H9 (cell line): ENCODE results near the gene ARHGAP10. TPM values are rescaled to one million over a fixed set of nuclear protein-coding genes. Genes with fewer than 3 reads are reported as not detected.
A peak's percentile ranks its signal among the peaks of the same experiment; 100 is the strongest.

Experiments
- DNase-seq: peaks from one replicate; pipeline ENCODE4 v3.0.0-alpha.2; 2017
- H2AFZ ChIP-seq: one replicate; pipeline ENCODE4 v1.6.1; 2013; ENCODE audit warnings: mild to moderate bottlenecking, low read length, control low read depth, moderate library complexity
- H2AK5ac ChIP-seq: 2 replicates; pipeline ENCODE4 v1.6.1; 2013; ENCODE audit warnings: low read length, control low read depth, mixed read lengths; ENCODE audit not compliant: insufficient read length
- H2BK120ac ChIP-seq: one replicate; pipeline ENCODE4 v1.6.1; 2013; ENCODE audit warnings: low read depth, mild to moderate bottlenecking, low read length, control low read depth, inconsistent platforms; ENCODE audit not compliant: poor library complexity, severe bottlenecking
- H2BK12ac ChIP-seq: 2 replicates; pipeline ENCODE4 v1.6.1; 2013; ENCODE audit warnings: low read length, control low read depth, mixed read lengths, low read depth; ENCODE audit not compliant: insufficient read length
- H2BK15ac ChIP-seq: 2 replicates; pipeline ENCODE4 v1.6.1; 2013; ENCODE audit warnings: low read depth, low read length, control low read depth
- H2BK20ac ChIP-seq: one replicate; pipeline ENCODE4 v1.6.1; 2013; ENCODE audit warnings: low read depth, mild to moderate bottlenecking, low read length, control low read depth, inconsistent platforms; ENCODE audit not compliant: poor library complexity, severe bottlenecking
- H2BK5ac ChIP-seq: 2 replicates; pipeline ENCODE4 v1.6.1; 2013; ENCODE audit warnings: low read length, control low read depth, mixed read lengths; ENCODE audit not compliant: insufficient read length
- H3K14ac ChIP-seq: 2 replicates; pipeline ENCODE4 v1.6.1; 2013; ENCODE audit warnings: low read length, control low read depth; ENCODE audit not compliant: insufficient read depth
- H3K18ac ChIP-seq: 2 replicates; pipeline ENCODE4 v1.6.1; 2013; ENCODE audit warnings: low read depth, mild to moderate bottlenecking, mixed read lengths, low read length, control low read depth; ENCODE audit not compliant: insufficient read length
- H3K23ac ChIP-seq: 2 replicates; pipeline ENCODE4 v1.6.1; 2013; ENCODE audit warnings: low read length, control low read depth, mixed read lengths, low read depth; ENCODE audit not compliant: insufficient read length
- H3K23me2 ChIP-seq: 2 replicates; pipeline ENCODE4 v1.6.1; 2013; ENCODE audit warnings: low read depth, mild to moderate bottlenecking, mixed read lengths, low read length, control low read depth; ENCODE audit not compliant: insufficient read length, poor library complexity, severe bottlenecking
- H3K27ac ChIP-seq: 2 replicates; pipeline ENCODE4 v1.5.1; 2013; ENCODE audit warnings: low read length, control low read depth, mixed read lengths, low read depth; ENCODE audit not compliant: insufficient read length
- H3K27me3 ChIP-seq: 2 replicates; pipeline ENCODE4 v1.6.1; 2013; ENCODE audit warnings: low read length, control low read depth, inconsistent platforms; ENCODE audit not compliant: insufficient read depth
- H3K4ac ChIP-seq: 2 replicates; pipeline ENCODE4 v1.6.1; 2013; ENCODE audit warnings: low read depth, mild to moderate bottlenecking, control low read depth, inconsistent platforms, low read length, moderate library complexity
- H3K4me1 ChIP-seq: 2 replicates; pipeline ENCODE4 v1.6.1; 2013; ENCODE audit warnings: low read length, control low read depth, inconsistent platforms; ENCODE audit not compliant: insufficient read depth
- H3K4me2 ChIP-seq: 2 replicates; pipeline ENCODE4 v1.6.1; 2013; ENCODE audit warnings: low read length, control low read depth, mixed read lengths; ENCODE audit not compliant: insufficient read length, insufficient read depth
- H3K56ac ChIP-seq: 2 replicates; pipeline ENCODE4 v1.6.1; 2013; ENCODE audit warnings: low read depth, mild to moderate bottlenecking, mixed read lengths, low read length, control low read depth; ENCODE audit not compliant: insufficient read length
- H3K79me1 ChIP-seq: 2 replicates; pipeline ENCODE4 v1.6.1; 2013; ENCODE audit warnings: low read depth, mild to moderate bottlenecking, moderate library complexity, low read length, control low read depth, inconsistent platforms; ENCODE audit not compliant: insufficient read depth, poor library complexity, severe bottlenecking
- H3K79me2 ChIP-seq: 2 replicates; pipeline ENCODE4 v1.6.1; 2013; ENCODE audit warnings: low read length, control low read depth, inconsistent platforms; ENCODE audit not compliant: insufficient read depth
- H3K9ac ChIP-seq: 2 replicates; pipeline ENCODE4 v1.6.1; 2013; ENCODE audit warnings: low read length, control low read depth, mixed read lengths; ENCODE audit not compliant: insufficient read length; ENCODE audit errors: extremely low read depth
- H3K9me3 ChIP-seq: one replicate; pipeline ENCODE4 v1.6.1; 2013; ENCODE audit warnings: low read depth, low read length, inconsistent platforms; ENCODE audit not compliant: control insufficient read depth
- H3T11ph ChIP-seq: one replicate; pipeline ENCODE4 v1.6.1; 2013; ENCODE audit warnings: mild to moderate bottlenecking, low read length, control low read depth, inconsistent platforms
- H4K20me1 ChIP-seq: one replicate; pipeline ENCODE4 v1.6.1; 2013; ENCODE audit not compliant: control insufficient read depth, insufficient read length, insufficient read depth
- H4K5ac ChIP-seq: 2 replicates; pipeline ENCODE4 v1.6.1; 2013; ENCODE audit warnings: low read depth, mild to moderate bottlenecking, mixed read lengths, low read length, control low read depth; ENCODE audit not compliant: insufficient read length
- H4K8ac ChIP-seq: replicated peaks from 2 replicates; pipeline ENCODE4 v1.6.1; 2013; ENCODE audit warnings: low read length, control low read depth, mixed read lengths, low read depth; ENCODE audit not compliant: insufficient read length
- H4K91ac ChIP-seq: 2 replicates; pipeline ENCODE4 v1.6.1; 2013; ENCODE audit warnings: low read depth, mild to moderate bottlenecking, moderate library complexity, mixed read lengths, low read length, control low read depth; ENCODE audit not compliant: insufficient read length
- H3K27ac Mint-ChIP-seq, 3 experiments: 2 replicates in 2 of 3; 3 replicates in 1 of 3; pipeline ENCODE4 v1.8.0; 2020 to 2021; ENCODE audit warnings: mixed read lengths in 3 of 3, mild to moderate bottlenecking in 1 of 3, moderate library complexity in 1 of 3
- H3K27me3 Mint-ChIP-seq: 2 replicates; pipeline ENCODE4 v1.8.0; 2021; ENCODE audit warnings: low read depth, mild to moderate bottlenecking, moderate library complexity, mixed read lengths
- H3K36me3 Mint-ChIP-seq, 3 experiments: 2 replicates in 2 of 3; 3 replicates in 1 of 3; pipeline ENCODE4 v1.8.0; 2020 to 2021; ENCODE audit warnings: low read depth in 3 of 3, mixed read lengths in 3 of 3; ENCODE audit not compliant: insufficient read depth in 1 of 3
- H3K4me1 Mint-ChIP-seq, 2 experiments: 2 replicates each; pipeline ENCODE4 v1.8.0; 2020; ENCODE audit warnings: mixed read lengths in 2 of 2
- H3K4me3 Mint-ChIP-seq, 2 experiments: 2 replicates in 1 of 2; 3 replicates in 1 of 2; pipeline ENCODE4 v1.8.0; 2020 to 2021; ENCODE audit warnings: mild to moderate bottlenecking in 2 of 2, mixed read lengths in 2 of 2, moderate library complexity in 1 of 2
- H3K9me3 Mint-ChIP-seq, 2 experiments: 2 replicates in 1 of 2; 3 replicates in 1 of 2; pipeline ENCODE4 v1.8.0; 2020; ENCODE audit warnings: mild to moderate bottlenecking in 2 of 2, mixed read lengths in 2 of 2, moderate library complexity in 1 of 2
- CTCF ChIP-seq: fragments of 200-600 bp; sonication (generic); conservative IDR thresholded peaks from 3 replicates; pipeline ENCODE4 v1.8.0; 2021; ENCODE audit warnings: antibody characterized with exemption, mild to moderate bottlenecking
- total RNA-seq: library from RNA; stranded (reverse); gene quantifications from 2 replicates; pipeline ENCODE4 v1.2.1, GENCODE V29; 2021

The ARHGAP10 gene
- total RNA-seq, 1 experiment from 2014 or later, result 7.8 TPM

- H2AFZ ChIP-seq, result no peak overlapping the region
- H3K4ac ChIP-seq, result no peak overlapping the region
- H3K9me3 Mint-ChIP-seq, result peaks cover 0 to 3% of the 10 kb centered on the region in 2 experiments; a peak in 2 of 5 replicates
- no peak for DNase-seq
- peak overlapping the region in 1 of 3 experiments; percentile 12; a peak in 2 of 7 replicates for H3K27ac Mint-ChIP-seq
- peaks cover 0 to 8% (median 1%) of the 10 kb centered on the region in 3 experiments; a peak in 2 of 7 replicates for H3K36me3 Mint-ChIP-seq
- no peak overlapping the region for H3K23ac ChIP-seq
- H3K14ac ChIP-seq, result no peak overlapping the region
- H3T11ph ChIP-seq, result no peak overlapping the region
- H3K27me3 ChIP-seq, result no peaks in the 10 kb centered on the region
- H3K27me3 Mint-ChIP-seq, result no peaks in the 10 kb centered on the region
- no peak overlapping the region for H4K8ac ChIP-seq
- no peak overlapping the region for H2BK20ac ChIP-seq
- no peak overlapping the region for H2BK12ac ChIP-seq
- peaks cover 47 to 56% of the 10 kb centered on the region in 2 experiments for H3K4me1 Mint-ChIP-seq
- H3K9me3 ChIP-seq, result no peaks in the 10 kb centered on the region
- H4K91ac ChIP-seq, result no peak overlapping the region
- no peak for TF ChIP-seq CTCF
- H2AK5ac ChIP-seq, result no peak overlapping the region
- no peak overlapping the region for H3K27ac ChIP-seq
- no peaks in the 10 kb centered on the region for H3K23me2 ChIP-seq
- H3K4me1 ChIP-seq, result no peaks in the 10 kb centered on the region
- no peaks in the 10 kb centered on the region for H4K20me1 ChIP-seq
- H4K5ac ChIP-seq, result no peak overlapping the region
- H2BK15ac ChIP-seq, result no peak overlapping the region
- H3K18ac ChIP-seq, result no peak overlapping the region
- no peak overlapping the region for H3K9ac ChIP-seq
- no peak overlapping the region for H2BK120ac ChIP-seq
- no peak overlapping the region for H2BK5ac ChIP-seq
- no peak overlapping the region for H3K56ac ChIP-seq
- no peak overlapping the region for H3K4me2 ChIP-seq
- no peaks in the 10 kb centered on the region for H3K79me1 ChIP-seq
- H3K79me2 ChIP-seq, result no peaks in the 10 kb centered on the region
- H3K4me3 Mint-ChIP-seq, result no peak overlapping the region
Measured at GRCh38 chr4:148114436-148114835, 382.5 kb downstream of the ARHGAP10 start.
